Cardiac fibroblast (primary cell): ENCODE results near the gene GPC3.

Experiments used
- DNase-seq, 2 donors: peaks; one replicate each; pipeline versions ENCODE4 v3.0.0 to v3.0.0-alpha.2; 2010; ENCODE audit warnings: low read depth in 2 of 2
- H3K4me3 ChIP-seq, 2 donors: replicated peaks in 1 of 2; 1 replicate in 1 of 2; 2 replicates in 1 of 2; pipeline ENCODE4 v1.5.1; 2011; ENCODE audit warnings: low read depth in 2 of 2, low read length in 2 of 2, mild to moderate bottlenecking in 2 of 2, moderate library complexity in 1 of 2
- TF ChIP-seq, protein P1 (sequence below): IDR thresholded peaks from one replicate; pipeline ENCODE4 v1.5.1; 2011; ENCODE audit warnings: low read depth, mild to moderate bottlenecking, low read length, inconsistent platforms

The GPC3 gene

DNA sequence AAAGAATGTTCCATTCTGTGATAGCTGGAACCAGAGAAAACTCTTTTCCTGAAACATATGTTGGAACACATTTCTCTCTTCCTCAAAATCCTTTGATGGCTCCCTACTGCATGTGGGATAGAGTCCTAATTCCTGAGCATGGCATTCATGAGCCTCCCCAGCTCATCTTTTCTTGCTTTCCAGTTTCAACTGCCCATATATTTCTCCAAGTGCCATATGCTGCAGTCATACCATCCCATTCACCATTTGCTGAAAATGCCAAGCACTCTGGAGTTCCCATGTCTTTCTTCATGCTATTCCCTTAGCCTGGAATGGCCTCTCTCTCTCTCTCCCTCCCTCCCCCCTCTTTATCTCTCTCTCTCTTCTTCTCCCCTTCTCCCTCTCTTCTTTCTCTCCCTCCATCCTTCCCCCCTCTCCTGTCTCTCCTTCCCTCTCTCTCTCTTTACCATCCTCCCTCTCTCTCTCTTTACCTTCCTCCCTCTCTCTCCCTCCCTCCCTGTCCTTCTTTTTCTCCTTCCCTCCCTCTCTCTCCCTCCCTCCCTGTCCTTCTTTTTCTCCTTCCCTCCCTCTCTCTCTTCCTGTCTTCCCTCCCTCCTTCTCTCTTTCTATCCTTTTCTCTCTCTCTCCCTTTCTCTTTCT, 436.0 kb downstream of the GPC3 start:
- DNase-seq: no peak
- H3K4me3 ChIP-seq: no peak overlapping the region
- TF ChIP-seq, protein P1, sequence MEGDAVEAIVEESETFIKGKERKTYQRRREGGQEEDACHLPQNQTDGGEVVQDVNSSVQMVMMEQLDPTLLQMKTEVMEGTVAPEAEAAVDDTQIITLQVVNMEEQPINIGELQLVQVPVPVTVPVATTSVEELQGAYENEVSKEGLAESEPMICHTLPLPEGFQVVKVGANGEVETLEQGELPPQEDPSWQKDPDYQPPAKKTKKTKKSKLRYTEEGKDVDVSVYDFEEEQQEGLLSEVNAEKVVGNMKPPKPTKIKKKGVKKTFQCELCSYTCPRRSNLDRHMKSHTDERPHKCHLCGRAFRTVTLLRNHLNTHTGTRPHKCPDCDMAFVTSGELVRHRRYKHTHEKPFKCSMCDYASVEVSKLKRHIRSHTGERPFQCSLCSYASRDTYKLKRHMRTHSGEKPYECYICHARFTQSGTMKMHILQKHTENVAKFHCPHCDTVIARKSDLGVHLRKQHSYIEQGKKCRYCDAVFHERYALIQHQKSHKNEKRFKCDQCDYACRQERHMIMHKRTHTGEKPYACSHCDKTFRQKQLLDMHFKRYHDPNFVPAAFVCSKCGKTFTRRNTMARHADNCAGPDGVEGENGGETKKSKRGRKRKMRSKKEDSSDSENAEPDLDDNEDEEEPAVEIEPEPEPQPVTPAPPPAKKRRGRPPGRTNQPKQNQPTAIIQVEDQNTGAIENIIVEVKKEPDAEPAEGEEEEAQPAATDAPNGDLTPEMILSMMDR: no peak

DNA sequence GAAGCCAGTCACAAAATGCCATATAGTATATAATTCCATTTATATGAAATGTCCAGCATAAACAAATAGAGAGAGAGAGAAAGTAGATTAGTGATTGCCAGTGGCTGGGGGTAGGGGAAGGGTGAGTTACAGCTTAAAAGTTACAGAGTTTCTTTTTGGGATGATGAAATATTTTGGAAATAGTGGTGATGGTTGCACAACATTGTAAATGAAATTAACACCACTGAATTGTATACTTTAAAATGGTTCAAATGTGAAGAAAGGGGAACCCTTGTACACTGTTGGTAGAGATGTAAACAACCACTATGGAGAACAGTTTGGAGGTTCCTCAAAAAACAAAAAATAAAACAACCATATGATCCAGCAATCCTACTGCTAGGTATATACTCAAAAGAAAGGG, 439.0 kb downstream of the GPC3 start:
- no peak for DNase-seq
- TF ChIP-seq, protein P1: no peak
- no peak overlapping the region for H3K4me3 ChIP-seq

DNA sequence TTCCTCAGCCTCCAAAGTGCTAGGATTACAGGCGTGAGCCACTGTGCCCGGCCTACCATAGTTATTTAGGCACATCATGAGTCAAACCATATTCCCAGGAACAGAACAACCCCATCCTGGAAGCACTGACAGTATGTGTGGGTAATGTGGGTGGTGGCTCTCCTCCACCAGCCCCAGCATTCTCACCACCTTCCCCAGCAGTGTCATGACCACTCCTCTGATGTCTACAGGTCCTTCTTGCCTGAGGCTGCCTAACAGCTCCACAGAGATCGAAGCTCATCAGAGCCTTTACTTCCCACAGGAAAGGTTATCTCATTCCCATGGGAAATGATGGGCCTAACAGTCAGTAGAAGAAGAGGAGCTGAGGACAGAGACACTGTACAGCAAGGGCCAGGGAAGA, 440.6 kb downstream of the GPC3 start:
- TF ChIP-seq, protein P1: no peak

DNA sequence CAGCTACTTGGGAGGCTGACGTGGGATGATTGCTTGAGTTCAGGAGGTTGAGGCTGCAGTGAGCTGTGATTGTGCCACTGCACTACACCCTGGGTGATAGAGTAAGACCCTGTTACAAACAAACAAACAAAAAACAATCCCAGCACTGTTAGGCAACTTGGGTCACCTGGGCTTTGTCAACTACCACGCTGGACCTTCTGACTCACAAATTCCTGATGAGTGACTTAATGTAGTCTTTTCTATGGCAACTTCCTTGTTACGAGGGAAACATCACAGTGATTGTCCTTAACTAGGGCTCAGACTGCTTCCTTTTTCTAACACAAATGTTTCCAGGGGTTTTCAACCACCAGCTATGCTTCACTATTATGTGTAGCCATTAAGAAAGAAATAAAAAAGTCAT, 441.3 kb downstream of the GPC3 start:
- DNase-seq: peak; percentile 31 to 33
- no peak overlapping the region for H3K4me3 ChIP-seq
- TF ChIP-seq, protein P1: no peak

More for the DNA sequence above, 440.6 kb downstream of the GPC3 start:
- no peak for DNase-seq
- H3K4me3 ChIP-seq: no peak overlapping the region

DNA sequence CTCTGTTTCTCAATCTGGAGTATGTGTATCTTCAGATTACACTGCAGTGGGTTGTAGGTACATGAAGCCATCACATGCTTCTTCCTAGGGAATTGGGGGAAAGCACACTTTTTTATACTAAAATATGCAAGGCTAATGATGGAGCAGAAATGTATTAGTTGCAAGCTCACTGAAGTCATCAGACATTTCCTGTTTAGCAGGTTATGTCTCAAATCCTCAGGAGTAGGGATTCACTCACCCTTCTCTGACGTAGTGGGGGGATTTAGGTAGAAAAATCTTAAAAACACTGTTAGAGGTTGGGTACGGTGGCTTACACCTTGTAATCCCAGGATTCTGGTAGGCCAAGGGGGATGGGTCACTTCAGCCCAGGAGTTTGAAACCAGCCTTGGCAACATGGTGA, 441.7 kb downstream of the GPC3 start:
- no peak overlapping the region for H3K4me3 ChIP-seq
- no peak for DNase-seq
- TF ChIP-seq, protein P1: no peak

DNA sequence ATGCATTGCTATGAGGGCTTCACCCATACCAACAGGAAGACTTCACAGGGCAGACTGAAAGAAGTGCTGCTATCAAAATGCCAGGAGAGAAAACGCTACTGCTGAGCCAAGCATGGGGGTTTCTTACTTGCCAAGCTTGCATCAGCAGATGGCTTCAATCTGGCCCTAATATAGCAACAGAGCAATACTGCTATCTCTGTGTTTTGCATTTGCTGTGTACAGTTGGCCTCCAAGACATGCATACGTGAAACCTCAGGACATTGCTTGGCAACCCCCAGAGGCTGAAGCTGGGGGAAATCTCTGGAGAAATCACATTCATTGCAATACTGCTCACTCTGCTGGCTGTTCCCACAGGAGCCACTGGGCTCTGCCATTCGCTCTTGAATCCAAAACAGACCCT, 442.9 kb downstream of the GPC3 start:
- TF ChIP-seq, protein P1: no peak
- H3K4me3 ChIP-seq: no peak overlapping the region
- DNase-seq: peak; percentile 1 to 40

DNA sequence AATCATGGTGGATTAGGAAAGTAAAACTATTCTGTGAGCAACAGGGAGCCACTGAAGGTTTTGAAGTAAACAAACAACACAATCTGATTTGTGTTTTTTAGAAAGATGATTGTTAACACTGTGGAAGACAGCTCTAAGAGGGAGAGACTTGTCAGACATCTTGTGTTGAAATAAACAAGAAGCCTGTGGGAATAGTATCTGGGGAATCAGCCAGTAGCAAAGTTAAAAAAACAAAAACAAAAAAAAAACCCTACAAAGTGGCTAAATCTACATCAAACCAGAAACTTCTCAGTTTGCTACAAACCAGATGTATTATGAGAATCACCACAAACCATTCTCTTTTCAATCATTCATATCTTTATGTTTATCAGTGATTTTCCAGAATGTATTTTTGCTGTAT, 444.4 kb downstream of the GPC3 start:
- no peak overlapping the region for H3K4me3 ChIP-seq
- TF ChIP-seq, protein P1: no peak
- DNase-seq: no peak
